Spleen (tissue), 7 donors: ENCODE results near the gene SLC34A3.

Source experiments
- POLR2AphosphoS5 ChIP-seq, 3 donors: sonication (generic); formaldehyde crosslinking; IDR thresholded peaks; one replicate each; pipeline ENCODE4 v1.5.1; 2017; ENCODE audit warnings: antibody characterized with exemption in 3 of 3
- TF ChIP-seq, protein P1 (sequence below), 11 experiments: fragments of 200-600 bp in 7 of 11; fragments of 450-650 bp in 4 of 11; sonication (generic) in 4 of 11; IDR thresholded peaks in 8 of 11; conservative IDR thresholded peaks in 3 of 11; 1 replicate in 7 of 11; 2 replicates in 4 of 11; pipeline versions ENCODE4 v1.4.0 to v1.8.0; 2016 to 2021; ENCODE audit warnings: antibody characterized with exemption in 11 of 11, inconsistent platforms in 4 of 11, mild to moderate bottlenecking in 1 of 11
- donor health status: DM: no; HTN: no; CAD: no; lungs with moderate emphysema.
- donor health status: DM: no; HTN: no; CAD: no.
- donor health status: DM: no; HTN: no; CAD: no.

DNA sequence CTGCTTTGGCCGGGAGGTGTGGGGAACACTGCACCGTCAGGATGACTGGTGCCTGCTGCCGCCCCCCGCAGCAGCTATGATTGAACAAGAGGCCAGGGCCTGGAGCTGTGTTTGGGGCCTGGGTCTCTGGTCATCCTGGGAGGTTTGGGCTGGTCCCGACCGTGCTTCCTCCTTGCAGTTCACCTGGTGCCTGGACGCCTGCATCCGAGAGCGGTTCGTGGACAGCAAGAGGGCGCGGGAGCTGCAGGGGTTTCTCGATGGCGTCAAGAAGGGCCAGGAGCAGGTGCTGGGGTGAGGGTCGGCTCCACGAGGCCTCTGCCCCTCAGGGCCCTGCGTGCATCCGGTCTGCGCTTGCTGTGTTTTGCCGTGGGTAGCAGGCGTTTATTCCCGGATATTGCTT lies 33.4 kb downstream of the SLC34A3 start:
- TF ChIP-seq, protein P1, sequence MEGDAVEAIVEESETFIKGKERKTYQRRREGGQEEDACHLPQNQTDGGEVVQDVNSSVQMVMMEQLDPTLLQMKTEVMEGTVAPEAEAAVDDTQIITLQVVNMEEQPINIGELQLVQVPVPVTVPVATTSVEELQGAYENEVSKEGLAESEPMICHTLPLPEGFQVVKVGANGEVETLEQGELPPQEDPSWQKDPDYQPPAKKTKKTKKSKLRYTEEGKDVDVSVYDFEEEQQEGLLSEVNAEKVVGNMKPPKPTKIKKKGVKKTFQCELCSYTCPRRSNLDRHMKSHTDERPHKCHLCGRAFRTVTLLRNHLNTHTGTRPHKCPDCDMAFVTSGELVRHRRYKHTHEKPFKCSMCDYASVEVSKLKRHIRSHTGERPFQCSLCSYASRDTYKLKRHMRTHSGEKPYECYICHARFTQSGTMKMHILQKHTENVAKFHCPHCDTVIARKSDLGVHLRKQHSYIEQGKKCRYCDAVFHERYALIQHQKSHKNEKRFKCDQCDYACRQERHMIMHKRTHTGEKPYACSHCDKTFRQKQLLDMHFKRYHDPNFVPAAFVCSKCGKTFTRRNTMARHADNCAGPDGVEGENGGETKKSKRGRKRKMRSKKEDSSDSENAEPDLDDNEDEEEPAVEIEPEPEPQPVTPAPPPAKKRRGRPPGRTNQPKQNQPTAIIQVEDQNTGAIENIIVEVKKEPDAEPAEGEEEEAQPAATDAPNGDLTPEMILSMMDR (IDR thresholded peaks at IDR 0.05 in 8 of 11, conservative IDR thresholded peaks at IDR 0.05 in 3 of 11), result no peak
- peak in 1 of 3 donors; percentile 48 for TF ChIP-seq POLR2AphosphoS5 (IDR thresholded peaks at IDR 0.05)
